Endothelial cell (in vitro differentiated cells): ENCODE measurements around the gene UCK1. TPM values are rescaled to one million over a fixed set of nuclear protein-coding genes. Genes with fewer than 3 reads are reported as not detected.

Experiments used
- DNase-seq: peaks from one replicate; pipeline ENCODE4 v3.0.0; 2021; ENCODE audit warnings: low spot score
- H3K27ac Mint-ChIP-seq: one replicate; pipeline ENCODE4 v1.8.0; 2021; ENCODE audit warnings: mixed read lengths, inconsistent platforms; ENCODE audit not compliant: unreplicated experiment
- H3K27me3 Mint-ChIP-seq: one replicate; pipeline ENCODE4 v1.8.0; 2021; ENCODE audit warnings: mild to moderate bottlenecking, moderate library complexity, mixed read lengths, inconsistent platforms; ENCODE audit not compliant: unreplicated experiment
- H3K36me3 Mint-ChIP-seq: one replicate; pipeline ENCODE4 v1.8.0; 2021; ENCODE audit warnings: mild to moderate bottlenecking, low read depth, mixed read lengths, inconsistent platforms; ENCODE audit not compliant: unreplicated experiment
- H3K4me1 Mint-ChIP-seq: one replicate; pipeline ENCODE4 v1.8.0; 2021; ENCODE audit warnings: mild to moderate bottlenecking, mixed read lengths, inconsistent platforms; ENCODE audit not compliant: unreplicated experiment
- H3K4me3 Mint-ChIP-seq: one replicate; pipeline ENCODE4 v1.8.0; 2021; ENCODE audit warnings: mild to moderate bottlenecking, mixed read lengths, inconsistent platforms; ENCODE audit not compliant: unreplicated experiment
- H3K9me3 Mint-ChIP-seq: one replicate; pipeline ENCODE4 v1.8.0; 2021; ENCODE audit warnings: mixed read lengths, inconsistent platforms; ENCODE audit not compliant: unreplicated experiment
- total RNA-seq: library from RNA; stranded (reverse); fragmentation: NEBNext Ultra II Directional; extraction: Animal tissue kit (Norgen Biotek cat#: 25700); gene quantifications from one replicate; pipeline ENCODE4 v1.2.1, GENCODE V29; 2021; ENCODE audit not compliant: unreplicated experiment
- TF ChIP-seq, protein P1 (sequence below): fragments of 200-600 bp; sonication (generic); IDR thresholded peaks from one replicate; pipeline ENCODE4 v1.5.0; 2021; ENCODE audit warnings: antibody characterized with exemption; ENCODE audit not compliant: unreplicated experiment

Gene UCK1
- total RNA-seq, 1 donor from 2014 or later, result 23.0 TPM

DNA sequence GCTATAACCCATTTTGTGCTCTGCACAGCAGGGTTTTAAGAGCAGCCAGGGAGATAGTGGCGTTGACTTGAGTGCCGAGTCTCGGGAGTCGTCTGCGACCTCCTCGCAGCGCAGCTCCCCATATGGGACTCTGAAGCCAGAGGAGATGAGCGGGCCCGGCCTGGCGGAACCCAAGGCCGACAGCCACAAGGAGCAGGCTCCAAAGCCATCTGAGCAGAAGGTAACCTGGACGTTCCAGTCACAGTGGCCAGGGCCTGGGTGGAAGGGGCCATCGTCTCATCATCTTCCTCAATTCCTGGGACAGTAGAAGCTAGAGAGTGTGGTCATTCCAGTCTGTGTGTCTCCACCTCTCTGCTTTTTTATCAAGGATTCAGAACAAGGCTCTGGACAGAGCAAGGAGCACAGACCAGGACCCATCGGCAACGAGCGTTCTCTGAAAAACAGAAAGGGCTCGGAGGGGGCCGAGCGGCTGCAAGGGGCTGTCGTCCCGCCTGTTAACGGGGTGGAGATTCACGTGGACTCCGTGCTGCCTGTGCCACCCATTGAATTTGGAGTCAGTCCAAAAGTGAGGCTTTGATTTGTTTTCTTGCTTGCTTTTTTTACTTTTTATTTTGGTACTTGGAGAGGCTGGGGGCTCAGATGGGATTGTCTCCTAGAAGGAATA lies 48.6 kb downstream of the UCK1 start:
- TF ChIP-seq, protein P1, sequence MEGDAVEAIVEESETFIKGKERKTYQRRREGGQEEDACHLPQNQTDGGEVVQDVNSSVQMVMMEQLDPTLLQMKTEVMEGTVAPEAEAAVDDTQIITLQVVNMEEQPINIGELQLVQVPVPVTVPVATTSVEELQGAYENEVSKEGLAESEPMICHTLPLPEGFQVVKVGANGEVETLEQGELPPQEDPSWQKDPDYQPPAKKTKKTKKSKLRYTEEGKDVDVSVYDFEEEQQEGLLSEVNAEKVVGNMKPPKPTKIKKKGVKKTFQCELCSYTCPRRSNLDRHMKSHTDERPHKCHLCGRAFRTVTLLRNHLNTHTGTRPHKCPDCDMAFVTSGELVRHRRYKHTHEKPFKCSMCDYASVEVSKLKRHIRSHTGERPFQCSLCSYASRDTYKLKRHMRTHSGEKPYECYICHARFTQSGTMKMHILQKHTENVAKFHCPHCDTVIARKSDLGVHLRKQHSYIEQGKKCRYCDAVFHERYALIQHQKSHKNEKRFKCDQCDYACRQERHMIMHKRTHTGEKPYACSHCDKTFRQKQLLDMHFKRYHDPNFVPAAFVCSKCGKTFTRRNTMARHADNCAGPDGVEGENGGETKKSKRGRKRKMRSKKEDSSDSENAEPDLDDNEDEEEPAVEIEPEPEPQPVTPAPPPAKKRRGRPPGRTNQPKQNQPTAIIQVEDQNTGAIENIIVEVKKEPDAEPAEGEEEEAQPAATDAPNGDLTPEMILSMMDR, result no peak
- Mint-ChIP-seq H3K9me3 (no peaks in the 10 kb centered on the region), H3K4me1 (no peaks in the 10 kb centered on the region), H3K27ac (peak overlapping the region; percentile 73), H3K4me3 (peak overlapping the region; percentile 85), H3K27me3 (peaks cover 26% of the 10 kb centered on the region), H3K36me3 (peaks cover 70% of the 10 kb centered on the region)
- no peak for DNase-seq

DNA sequence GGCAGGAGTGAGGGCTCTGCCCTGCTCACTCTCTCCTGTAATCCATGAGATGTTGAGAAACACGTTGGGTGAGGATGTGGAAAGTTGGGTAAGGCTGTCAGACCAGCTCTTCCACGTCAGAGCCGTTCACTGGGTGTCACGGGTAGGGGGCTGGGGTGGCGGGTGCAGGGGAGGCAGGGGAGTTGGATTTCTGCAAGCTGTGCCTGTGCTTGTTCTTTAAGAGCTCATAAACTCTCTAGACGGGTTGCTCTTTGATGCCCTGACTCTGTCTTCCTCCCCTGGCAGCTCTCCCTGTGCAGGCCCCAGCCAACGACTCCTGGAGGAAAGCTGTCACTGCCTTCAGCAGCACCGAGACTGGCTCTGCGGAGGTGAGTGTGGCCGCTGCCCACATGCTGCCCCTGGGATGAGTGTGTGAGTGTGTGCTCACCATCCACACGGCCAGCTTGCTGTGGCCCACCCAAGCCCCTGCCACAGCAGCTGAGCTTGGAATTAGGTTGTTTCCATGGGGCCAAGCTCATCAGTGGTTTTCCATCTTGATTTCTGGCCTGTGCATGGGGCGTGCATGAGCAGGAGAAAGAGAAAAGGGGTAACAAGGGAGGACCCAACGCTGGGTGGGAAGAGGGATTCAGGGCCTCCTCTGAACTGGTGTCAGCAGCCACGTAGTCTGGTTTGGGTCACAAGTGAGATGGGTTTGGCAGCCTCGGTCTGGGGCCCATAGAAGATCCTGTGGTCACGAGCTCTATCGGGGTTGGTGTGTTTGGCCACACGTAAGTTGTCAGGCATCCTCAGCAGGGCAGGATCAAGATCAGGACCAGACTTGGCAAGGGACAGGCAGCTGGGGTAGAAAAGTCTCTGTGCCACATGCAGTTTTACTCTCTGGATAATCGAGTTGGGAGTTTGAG lies 49.4 kb downstream of the UCK1 start:
- H3K36me3 Mint-ChIP-seq, result peaks cover 62% of the 10 kb centered on the region
- peak overlapping the region; percentile 85 for H3K4me3 Mint-ChIP-seq
- no peaks in the 10 kb centered on the region for H3K9me3 Mint-ChIP-seq
- H3K27ac Mint-ChIP-seq, result peak overlapping the region; percentile 73
- H3K4me1 Mint-ChIP-seq, result no peaks in the 10 kb centered on the region
- H3K27me3 Mint-ChIP-seq, result peaks cover 24% of the 10 kb centered on the region
- DNase-seq, result no peak
- TF ChIP-seq, protein P1, result no peak

DNA sequence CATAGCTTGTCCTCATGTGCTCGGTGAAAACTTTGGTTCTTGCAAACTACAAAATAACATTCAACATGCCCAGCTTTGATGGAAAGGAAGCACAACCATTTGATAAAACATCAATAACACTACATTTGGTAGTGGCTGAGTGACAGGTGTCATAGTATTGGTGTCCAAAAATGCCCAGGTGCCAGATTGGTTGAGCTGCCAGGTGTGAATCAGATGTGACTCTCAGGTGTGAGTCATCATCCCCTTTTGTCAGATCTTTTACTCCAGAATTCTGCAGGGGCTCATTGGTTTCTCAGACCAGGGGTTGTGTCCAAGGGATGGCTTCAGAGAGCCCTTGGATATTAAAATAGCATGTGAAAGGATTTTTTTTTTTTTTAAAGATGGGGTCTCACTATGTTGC lies 50.8 kb downstream of the UCK1 start:
- DNase-seq, result no peak
- Mint-ChIP-seq H3K4me1 (no peaks in the 10 kb centered on the region), H3K4me3 (no peak overlapping the region), H3K9me3 (no peaks in the 10 kb centered on the region), H3K27ac (no peak overlapping the region), H3K27me3 (peaks cover 28% of the 10 kb centered on the region), H3K36me3 (peaks cover 55% of the 10 kb centered on the region)
- TF ChIP-seq, protein P1, result no peak

DNA sequence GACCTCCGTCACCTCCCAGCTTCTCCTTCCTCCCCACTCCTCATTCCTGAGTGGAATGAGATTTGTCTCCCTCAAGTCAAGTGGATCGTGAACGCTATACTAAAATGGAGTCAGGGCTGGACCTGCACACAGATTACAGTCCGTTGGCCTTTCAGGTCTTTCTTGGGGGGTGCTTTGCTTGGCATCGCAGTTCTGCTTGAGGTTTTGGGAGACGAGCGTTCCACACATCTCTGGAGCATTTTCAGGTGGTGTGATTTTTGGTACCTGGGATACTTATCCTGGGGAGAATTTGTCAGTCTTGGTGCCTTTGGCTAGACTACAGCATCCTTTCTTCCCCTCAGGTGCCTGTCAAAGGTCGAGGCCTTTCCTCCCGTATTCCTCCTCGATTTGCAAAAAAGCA lies 52.2 kb downstream of the UCK1 start:
- peaks cover 28% of the 10 kb centered on the region for H3K27me3 Mint-ChIP-seq
- H3K9me3 Mint-ChIP-seq, result no peaks in the 10 kb centered on the region
- no peak for DNase-seq
- H3K36me3 Mint-ChIP-seq, result peaks cover 56% of the 10 kb centered on the region
- peak overlapping the region; percentile 56 for H3K4me3 Mint-ChIP-seq
- H3K4me1 Mint-ChIP-seq, result no peaks in the 10 kb centered on the region
- H3K27ac Mint-ChIP-seq, result peak overlapping the region; percentile 6
- TF ChIP-seq, protein P1, result no peak
